ENCODE measurements around the gene RNF5.

GRCh38 chr6:32226434-32226833, 48.2 kb downstream of the RNF5 start:
- TF ChIP-seq EZH2 (IDR thresholded peaks at IDR 0.05; ENCODE audit: borderline replicate concordance, insufficient read depth, low read depth, low read length, poor library complexity, severe bottlenecking) (no peak), CTCF (IDR thresholded peaks at IDR 0.05) (no peak)

Measured in B cell (primary cell).